ENCODE results near the gene GREM2. TPM values are rescaled to one million over a fixed set of nuclear protein-coding genes. Genes with fewer than 3 reads are reported as not detected.

GREM2 gene
- total RNA-seq, 2 donors from 2014 or later = 7.8 to 10.9 TPM

GRCh38 chr1:240464099-240464498 lies 147.9 kb downstream of the GREM2 start:
- Histone ChIP-seq H3K36me3 (ENCODE audit: control insufficient read depth, insufficient read depth, low read length) (peaks cover 14% of the 10 kb centered on the region), H3K27me3 (ENCODE audit: control insufficient read depth, insufficient read depth, low read length, poor library complexity, severe bottlenecking) (no peaks in the 10 kb centered on the region), H3K9me3 (ENCODE audit: control insufficient read depth, low read length) (no peaks in the 10 kb centered on the region), H3K4me1 (ENCODE audit: control insufficient read depth, insufficient read depth, low read length) (peaks cover 17% of the 10 kb centered on the region), H3K4me3 (ENCODE audit: low read length) (no peak overlapping the region), H3K9ac (ENCODE audit: extremely low read depth, low read length, poor library complexity, severe bottlenecking) (no peak overlapping the region), H3K27ac (ENCODE audit: low read depth, low read length) (no peak overlapping the region)
- no peak for DNase-seq
- Mint-ChIP-seq H3K36me3 (ENCODE audit: low read depth) (peaks cover 5% of the 10 kb centered on the region), H3K4me3 (no peak overlapping the region), H3K27ac (no peak overlapping the region), H3K27me3 (ENCODE audit: insufficient read depth) (no peaks in the 10 kb centered on the region), H3K9me3 (no peaks in the 10 kb centered on the region), H3K4me1 (peaks cover 47% of the 10 kb centered on the region)
- WGBS, 2 experiments (ENCODE audit: insufficient coverage in 1 of 2, insufficient read length in 1 of 2) = 80% methylated on average over 1 of the region's 2 CpGs; no CpG with 5 or more reads in 1 of the 2 experiments
- no peak for TF ChIP-seq CTCF (conservative IDR thresholded peaks at IDR 0.05)

- Mint-ChIP-seq H3K36me3 (ENCODE audit: low read depth) (peaks cover 5% of the 10 kb centered on the region), H3K4me3 (no peak overlapping the region), H3K4me1 (peaks cover 58% of the 10 kb centered on the region), H3K27ac (no peak overlapping the region), H3K27me3 (ENCODE audit: insufficient read depth) (no peaks in the 10 kb centered on the region), H3K9me3 (no peaks in the 10 kb centered on the region)
- Histone ChIP-seq H3K36me3 (ENCODE audit: control insufficient read depth, insufficient read depth, low read length) (peaks cover 9% of the 10 kb centered on the region), H3K9me3 (ENCODE audit: control insufficient read depth, low read length) (no peaks in the 10 kb centered on the region), H3K27me3 (ENCODE audit: control insufficient read depth, insufficient read depth, low read length, poor library complexity, severe bottlenecking) (no peaks in the 10 kb centered on the region), H3K4me1 (ENCODE audit: control insufficient read depth, insufficient read depth, low read length) (peaks cover 21% of the 10 kb centered on the region), H3K27ac (ENCODE audit: low read depth, low read length) (no peak overlapping the region), H3K9ac (ENCODE audit: extremely low read depth, low read length, poor library complexity, severe bottlenecking) (no peak overlapping the region), H3K4me3 (ENCODE audit: low read length) (no peak overlapping the region)
- DNase-seq = no peak
- WGBS, 2 experiments (ENCODE audit: insufficient coverage in 1 of 2, insufficient read length in 1 of 2) = 84 to 94% methylated on average over 6 to 7 of the region's 7 CpGs
- no peak for TF ChIP-seq CTCF (conservative IDR thresholded peaks at IDR 0.05)
Measured at GRCh38 chr1:240462766-240463395, 149.1 kb downstream of the GREM2 start.

GRCh38 chr1:240462277-240462676 lies 149.7 kb downstream of the GREM2 start:
- TF ChIP-seq CTCF (conservative IDR thresholded peaks at IDR 0.05) = no peak
- Mint-ChIP-seq H3K9me3 (no peaks in the 10 kb centered on the region), H3K27ac (no peak overlapping the region), H3K27me3 (ENCODE audit: insufficient read depth) (no peaks in the 10 kb centered on the region), H3K36me3 (ENCODE audit: low read depth) (peaks cover 2% of the 10 kb centered on the region), H3K4me3 (no peak overlapping the region), H3K4me1 (peaks cover 62% of the 10 kb centered on the region)
- no peak for DNase-seq
- WGBS, 2 experiments (ENCODE audit: insufficient coverage in 1 of 2, insufficient read length in 1 of 2) = 100% methylated on average over 1 to 3 of the region's 3 CpGs
- H3K4me3 ChIP-seq (ENCODE audit: low read length) = no peak overlapping the region
- no peaks in the 10 kb centered on the region for H3K27me3 ChIP-seq (ENCODE audit: control insufficient read depth, insufficient read depth, low read length, poor library complexity, severe bottlenecking)
- no peak overlapping the region for H3K27ac ChIP-seq (ENCODE audit: low read depth, low read length)
- no peaks in the 10 kb centered on the region for H3K9me3 ChIP-seq (ENCODE audit: control insufficient read depth, low read length)
- peaks cover 8% of the 10 kb centered on the region for H3K36me3 ChIP-seq (ENCODE audit: control insufficient read depth, insufficient read depth, low read length)
- peaks cover 21% of the 10 kb centered on the region for H3K4me1 ChIP-seq (ENCODE audit: control insufficient read depth, insufficient read depth, low read length)
- no peak overlapping the region for H3K9ac ChIP-seq (ENCODE audit: extremely low read depth, low read length, poor library complexity, severe bottlenecking)
